ENCODE results near the gene DGKI. TPM values are rescaled to one million over a fixed set of nuclear protein-coding genes. Genes with fewer than 3 reads are reported as not detected.

DGKI gene
- total RNA-seq, 1 experiment from 2014 or later = 0.39 TPM

DNA sequence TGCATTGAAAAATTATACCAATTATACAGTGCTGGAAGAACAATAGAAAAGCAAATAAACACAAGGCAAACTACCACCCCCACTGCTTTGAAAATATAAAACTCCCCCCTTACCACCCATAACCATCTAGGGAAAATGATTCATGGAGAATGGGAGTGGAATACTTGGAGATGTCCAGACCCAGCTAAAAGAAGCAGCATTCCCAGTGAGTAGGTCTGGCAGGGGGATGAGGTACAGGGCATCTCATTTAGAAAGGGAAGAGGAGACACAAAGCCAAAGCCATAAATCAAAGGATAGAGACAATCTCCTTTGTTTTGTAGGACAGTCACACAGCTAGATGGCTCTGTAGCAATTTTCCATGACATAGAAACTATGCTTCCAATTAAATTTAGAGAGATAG is 36.0 kb upstream of the DGKI start:
- no peak for DNase-seq (ENCODE audit: low spot score)
- intact Hi-C loops (cut with micrococcal nuclease; ENCODE audit: unreplicated experiment) = no loop called here
- CTCF ChIA-PET = no interaction called here

GRCh38 chr7:137882261-137882668 is 35.5 kb upstream of the DGKI start:
- CTCF ChIA-PET = no interaction called here
- BruUV-seq (replicated peaks) = no TSS peak
- Histone ChIP-seq H3K27ac (ENCODE audit: low read depth, low read length, poor library complexity, severe bottlenecking) (no peak overlapping the region), H3K4me1 (ENCODE audit: insufficient read depth, low read length, poor library complexity, severe bottlenecking) (no peaks in the 10 kb centered on the region), H3K27me3 (replicated peaks; ENCODE audit: insufficient read depth, low read depth, low read length, poor library complexity) (no peaks in the 10 kb centered on the region), H3K36me3 (ENCODE audit: insufficient read depth, low read length, poor library complexity, severe bottlenecking) (peaks cover 6% of the 10 kb centered on the region), H3K9me3 (ENCODE audit: low read depth, low read length, poor library complexity, severe bottlenecking) (no peaks in the 10 kb centered on the region), H3K4me3 (ENCODE audit: low read depth, low read length, poor library complexity, severe bottlenecking) (no peak overlapping the region)
- TF ChIP-seq EZH2 (IDR thresholded peaks at IDR 0.05; ENCODE audit: borderline replicate concordance, low read depth, low read length, poor library complexity, severe bottlenecking) = no peak
- TF ChIP-seq, protein P1, sequence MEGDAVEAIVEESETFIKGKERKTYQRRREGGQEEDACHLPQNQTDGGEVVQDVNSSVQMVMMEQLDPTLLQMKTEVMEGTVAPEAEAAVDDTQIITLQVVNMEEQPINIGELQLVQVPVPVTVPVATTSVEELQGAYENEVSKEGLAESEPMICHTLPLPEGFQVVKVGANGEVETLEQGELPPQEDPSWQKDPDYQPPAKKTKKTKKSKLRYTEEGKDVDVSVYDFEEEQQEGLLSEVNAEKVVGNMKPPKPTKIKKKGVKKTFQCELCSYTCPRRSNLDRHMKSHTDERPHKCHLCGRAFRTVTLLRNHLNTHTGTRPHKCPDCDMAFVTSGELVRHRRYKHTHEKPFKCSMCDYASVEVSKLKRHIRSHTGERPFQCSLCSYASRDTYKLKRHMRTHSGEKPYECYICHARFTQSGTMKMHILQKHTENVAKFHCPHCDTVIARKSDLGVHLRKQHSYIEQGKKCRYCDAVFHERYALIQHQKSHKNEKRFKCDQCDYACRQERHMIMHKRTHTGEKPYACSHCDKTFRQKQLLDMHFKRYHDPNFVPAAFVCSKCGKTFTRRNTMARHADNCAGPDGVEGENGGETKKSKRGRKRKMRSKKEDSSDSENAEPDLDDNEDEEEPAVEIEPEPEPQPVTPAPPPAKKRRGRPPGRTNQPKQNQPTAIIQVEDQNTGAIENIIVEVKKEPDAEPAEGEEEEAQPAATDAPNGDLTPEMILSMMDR (conservative IDR thresholded peaks at IDR 0.05; ENCODE audit: low read depth, low read length) = no peak
- DNase-seq (ENCODE audit: low spot score) = no peak
- POLR2A ChIA-PET (ENCODE audit: low non-redundant PET) = no interaction called here
- intact Hi-C loops (cut with micrococcal nuclease; ENCODE audit: unreplicated experiment) = no loop called here

More for the DNA sequence above, 36.0 kb upstream of the DGKI start:
- H3K9me3 ChIP-seq (ENCODE audit: low read depth, low read length, poor library complexity, severe bottlenecking) = no peaks in the 10 kb centered on the region
- H3K4me1 ChIP-seq (ENCODE audit: insufficient read depth, low read length, poor library complexity, severe bottlenecking) = no peaks in the 10 kb centered on the region
- H3K36me3 ChIP-seq (ENCODE audit: insufficient read depth, low read length, poor library complexity, severe bottlenecking) = peaks cover 6% of the 10 kb centered on the region
- H3K27me3 ChIP-seq (replicated peaks; ENCODE audit: insufficient read depth, low read depth, low read length, poor library complexity) = no peaks in the 10 kb centered on the region
- BruUV-seq (replicated peaks) = no TSS peak
- no peak overlapping the region for H3K4me3 ChIP-seq (ENCODE audit: low read depth, low read length, poor library complexity, severe bottlenecking)
- TF ChIP-seq EZH2 (IDR thresholded peaks at IDR 0.05; ENCODE audit: borderline replicate concordance, low read depth, low read length, poor library complexity, severe bottlenecking) = no peak
- TF ChIP-seq, protein P1 (conservative IDR thresholded peaks at IDR 0.05; ENCODE audit: low read depth, low read length) = no peak
- no peak overlapping the region for H3K27ac ChIP-seq (ENCODE audit: low read depth, low read length, poor library complexity, severe bottlenecking)
- POLR2A ChIA-PET (ENCODE audit: low non-redundant PET) = no interaction called here

GRCh38 chr7:137881607-137882260 is 35.0 kb upstream of the DGKI start:
- Histone ChIP-seq H3K27ac (ENCODE audit: low read depth, low read length, poor library complexity, severe bottlenecking) (no peak overlapping the region), H3K4me3 (ENCODE audit: low read depth, low read length, poor library complexity, severe bottlenecking) (no peak overlapping the region)

More at GRCh38 chr7:137881607-137882260, 35.0 kb upstream of the DGKI start:
- TF ChIP-seq EZH2 (IDR thresholded peaks at IDR 0.05; ENCODE audit: borderline replicate concordance, low read depth, low read length, poor library complexity, severe bottlenecking) = no peak
- TF ChIP-seq, protein P1 (conservative IDR thresholded peaks at IDR 0.05; ENCODE audit: low read depth, low read length) = no peak
- no TSS peak for BruUV-seq (replicated peaks)
- H3K27me3 ChIP-seq (replicated peaks; ENCODE audit: insufficient read depth, low read depth, low read length, poor library complexity) = no peaks in the 10 kb centered on the region
- H3K36me3 ChIP-seq (ENCODE audit: insufficient read depth, low read length, poor library complexity, severe bottlenecking) = peaks cover 6% of the 10 kb centered on the region
- no peaks in the 10 kb centered on the region for H3K4me1 ChIP-seq (ENCODE audit: insufficient read depth, low read length, poor library complexity, severe bottlenecking)
- no peak for DNase-seq (ENCODE audit: low spot score)
- CTCF ChIA-PET = no interaction called here
- POLR2A ChIA-PET (ENCODE audit: low non-redundant PET) = no interaction called here
- intact Hi-C loops (cut with micrococcal nuclease; ENCODE audit: unreplicated experiment) = no loop called here
- no peaks in the 10 kb centered on the region for H3K9me3 ChIP-seq (ENCODE audit: low read depth, low read length, poor library complexity, severe bottlenecking)
